Temporal lobe (tissue), 2 donors: ENCODE measurements around the gene YY2. TPM values are rescaled to one million over a fixed set of nuclear protein-coding genes. Genes with fewer than 3 reads are reported as not detected.

ENCODE experiments used
- small RNA-seq: library from RNA; depleted of rRNA; stranded (forward); fragments of <200 nt; gene quantifications from one replicate; pipeline ENCODE3, GENCODE V24; 2014; ENCODE audit warnings: low replicate concordance
- total RNA-seq: library from RNA; depleted of rRNA; stranded (reverse); fragments of >200 nt; gene quantifications from one replicate; pipeline ENCODE4 v1.2.3, GENCODE V29; 2014

Gene YY2
- total RNA-seq, 1 donor from 2014 or later = 0.98 TPM

Small RNAs within 50 kb of the gene (small RNA-seq; reads per million reads assigned to genes)
- not detected for gene U73479.1

Other genes with a start within 250 kb of the YY2 start
- gene KLHL34, start 197.7 kb upstream of the YY2 start, total RNA-seq = under 0.01 TPM
- not detected for gene SMPX, start 97.9 kb upstream of the YY2 start, total RNA-seq
- 15.5 TPM for gene MBTPS2, start 16.4 kb upstream of the YY2 start, total RNA-seq
- 118 TPM for gene SMS, start 84.7 kb downstream of the YY2 start, total RNA-seq
- 0.98 TPM for gene PHEX, start 176.3 kb downstream of the YY2 start, total RNA-seq